HT1080 (cell line): Measurements from ENCODE around the gene BRMS1L. TPM values are rescaled to one million over a fixed set of nuclear protein-coding genes. Genes with fewer than 3 reads are reported as not detected.

Source experiments
- DNase-seq: peaks from one replicate; pipeline ENCODE4 v3.0.0-alpha.2; 2015; ENCODE audit warnings: low read depth
- total RNA-seq: library from RNA; depleted of rRNA; stranded (reverse); fragments of >200 nt; shearing (Covaris generic); gene quantifications from 2 replicates; pipeline ENCODE4 v1.2.3, GENCODE V29; 2014

Gene BRMS1L
- total RNA-seq, 1 experiment from 2014 or later = 6.6 TPM

DNA sequence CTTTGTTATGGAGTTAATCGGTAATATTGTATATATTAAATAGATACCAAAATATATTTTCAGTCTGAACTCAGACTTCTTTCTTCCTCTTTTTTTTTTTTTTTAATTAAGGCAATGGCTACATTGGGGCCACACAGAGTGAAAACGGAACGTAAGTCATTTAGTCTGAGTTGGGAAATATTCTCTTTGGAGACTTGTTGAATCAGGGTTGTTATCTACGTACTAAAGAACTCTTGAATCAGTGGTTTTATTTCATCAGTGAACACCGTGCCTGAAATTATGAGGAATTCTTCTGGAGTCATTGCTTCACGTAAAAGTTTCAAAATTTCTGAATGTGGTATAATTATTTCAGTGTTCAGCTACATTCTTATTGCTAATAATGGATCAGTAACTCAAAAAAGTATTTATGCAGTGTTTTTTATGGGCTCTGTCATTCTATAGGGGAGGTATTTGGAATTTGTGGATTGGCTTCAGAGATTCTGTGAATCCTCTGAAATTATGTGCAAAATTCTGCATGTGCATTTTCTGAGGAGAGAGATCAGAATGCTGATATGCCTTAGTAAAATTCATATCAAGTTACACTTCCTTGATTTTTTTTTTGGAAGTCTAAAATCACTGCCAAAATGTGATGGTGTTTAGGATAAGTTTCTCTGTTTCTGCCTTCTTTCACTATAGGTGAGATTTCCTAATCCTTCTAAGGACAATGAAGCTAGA lies 39.6 kb downstream of the BRMS1L start:
- DNase-seq = no peak

DNA sequence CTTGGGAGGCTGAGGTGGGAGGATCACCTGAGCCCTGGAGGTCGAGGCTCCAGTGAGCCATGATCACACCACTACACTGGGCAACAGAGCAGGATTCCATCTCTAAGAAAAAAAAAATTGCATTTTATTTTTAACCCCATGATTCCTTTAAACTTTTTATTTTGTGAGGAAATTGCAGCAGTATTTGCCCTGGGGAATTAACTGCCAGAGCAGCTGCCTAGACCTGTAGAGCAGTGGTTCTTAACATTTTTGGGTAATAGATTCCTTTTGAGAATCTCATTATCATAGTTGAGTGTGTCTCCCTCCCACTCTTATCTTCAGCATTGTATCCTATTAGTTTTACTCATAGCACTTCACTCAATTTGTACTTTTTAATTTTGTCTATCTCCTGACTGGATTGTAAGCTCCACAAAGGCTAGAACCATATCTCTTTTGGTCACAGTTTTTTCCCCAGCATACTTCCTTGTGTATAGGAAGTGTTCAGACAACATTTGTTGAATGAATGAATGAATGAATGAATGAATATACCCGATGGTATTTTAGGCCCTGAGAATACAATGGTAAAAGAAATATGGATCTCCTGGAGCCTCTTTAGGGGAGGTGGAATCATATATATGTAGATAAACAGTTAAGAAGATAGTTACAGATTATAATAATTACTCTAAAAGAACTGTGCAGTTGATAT lies 40.6 kb downstream of the BRMS1L start:
- DNase-seq = no peak

- DNase-seq = no peak
Measured at GRCh38 chr14:35867280-35867629, 41.1 kb downstream of the BRMS1L start.

GRCh38 chr14:35875296-35875695 lies 49.2 kb downstream of the BRMS1L start:
- DNase-seq = no peak

DNA sequence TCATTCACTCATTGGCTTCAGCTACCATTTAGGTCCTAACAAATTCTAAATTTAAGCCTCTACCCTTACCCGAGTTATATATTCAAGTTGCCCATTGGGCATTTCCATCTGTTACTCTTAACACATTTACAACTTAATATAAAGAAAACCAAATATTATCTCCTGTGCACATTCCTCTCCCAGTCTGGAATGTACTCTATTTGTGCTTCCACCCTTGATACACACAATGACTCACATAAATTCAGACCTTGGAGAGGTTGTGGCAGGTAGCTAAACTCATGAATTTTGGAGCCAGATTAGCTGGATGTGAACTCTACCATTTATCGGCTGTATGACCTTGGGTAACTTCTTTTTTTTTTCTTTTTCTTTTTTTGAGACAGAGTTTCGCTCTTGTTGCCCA lies 51.1 kb downstream of the BRMS1L start:
- DNase-seq = no peak

DNA sequence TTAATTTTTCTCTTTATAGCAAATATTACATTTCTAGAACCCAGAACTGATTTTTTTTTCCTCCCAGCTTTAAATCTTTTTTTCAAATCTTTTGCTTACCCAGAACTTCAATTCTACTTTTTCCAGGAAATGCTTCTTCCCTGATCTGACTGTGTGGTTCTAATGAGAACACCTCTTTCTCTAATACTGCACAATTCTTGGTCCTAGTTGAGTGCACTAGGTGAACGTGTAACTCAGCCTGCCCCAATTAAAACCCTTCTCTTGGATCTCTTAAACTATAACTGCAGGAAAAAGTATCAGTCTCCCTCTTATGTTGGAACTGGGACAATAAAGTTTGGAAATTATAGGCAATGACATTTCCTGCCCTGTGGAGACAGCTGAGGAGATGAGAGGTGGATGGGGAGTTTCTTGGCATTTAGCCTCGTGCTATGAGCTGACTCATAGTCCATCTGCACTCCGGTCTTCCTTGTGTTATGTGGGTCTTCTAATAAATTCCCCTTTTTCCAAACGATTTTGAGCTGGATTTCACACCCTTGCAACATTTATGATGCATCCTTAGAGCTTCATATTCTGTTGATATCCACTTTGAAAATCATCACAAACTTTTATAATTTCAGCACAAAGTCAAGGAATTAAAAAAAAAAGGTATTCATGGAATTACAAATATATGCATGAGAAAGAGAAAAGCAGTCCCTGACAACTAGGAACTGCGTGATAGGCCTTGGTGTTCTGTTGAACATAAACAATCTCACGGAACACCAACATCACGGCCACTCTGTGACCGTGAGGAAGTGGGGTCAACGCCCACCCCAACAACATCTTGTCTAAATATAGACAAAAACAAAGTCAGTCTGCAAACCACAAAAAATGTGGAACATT lies 52.4 kb downstream of the BRMS1L start:
- DNase-seq = peak; percentile 92

GRCh38 chr14:35879151-35879648 lies 53.1 kb downstream of the BRMS1L start:
- DNase-seq = peak; percentile 17

- DNase-seq = no peak
Measured at GRCh38 chr14:35879654-35880249, 53.6 kb downstream of the BRMS1L start.

- DNase-seq = no peak
Measured at GRCh38 chr14:35881280-35881679, 55.1 kb downstream of the BRMS1L start.

GRCh38 chr14:35883677-35884293 lies 57.6 kb downstream of the BRMS1L start:
- no peak for DNase-seq

DNA sequence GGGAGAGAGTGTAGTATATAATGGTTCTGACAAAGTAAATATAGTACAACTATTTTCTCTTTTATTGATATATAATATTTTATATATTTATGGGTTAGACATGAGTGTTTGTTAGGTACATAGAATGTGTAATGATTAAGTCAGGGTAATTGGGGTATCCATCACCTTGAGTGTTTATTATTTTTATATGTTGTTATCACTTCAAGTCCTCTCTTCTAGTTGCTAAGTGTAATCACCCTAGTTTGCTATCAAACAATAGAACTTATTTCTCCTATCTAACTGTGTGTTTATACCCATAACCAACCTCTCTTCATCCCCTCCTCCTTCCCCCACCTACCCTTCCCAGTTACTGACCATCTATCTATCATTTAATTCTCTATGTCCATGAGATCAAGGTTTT lies 64.2 kb downstream of the BRMS1L start:
- no peak for DNase-seq

DNA sequence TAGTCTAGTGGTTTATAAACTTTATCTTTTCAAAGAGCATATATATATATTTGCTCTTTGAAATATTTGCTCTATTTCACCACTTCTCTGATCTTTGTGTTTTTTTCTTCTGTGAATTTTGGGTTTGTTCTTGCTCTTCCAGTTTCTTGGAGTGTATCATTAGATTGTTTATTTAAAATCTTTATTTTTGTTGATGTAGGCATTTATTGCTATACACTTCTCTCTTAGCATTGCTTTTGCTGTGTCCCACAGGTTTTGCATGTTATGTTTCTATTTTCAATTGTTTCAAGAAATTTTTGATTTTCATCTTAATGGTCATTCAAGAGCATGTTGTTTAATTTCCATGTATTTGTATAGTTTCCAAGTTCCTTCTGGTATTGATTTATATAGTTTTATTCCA lies 69.1 kb downstream of the BRMS1L start:
- DNase-seq = no peak

DNA sequence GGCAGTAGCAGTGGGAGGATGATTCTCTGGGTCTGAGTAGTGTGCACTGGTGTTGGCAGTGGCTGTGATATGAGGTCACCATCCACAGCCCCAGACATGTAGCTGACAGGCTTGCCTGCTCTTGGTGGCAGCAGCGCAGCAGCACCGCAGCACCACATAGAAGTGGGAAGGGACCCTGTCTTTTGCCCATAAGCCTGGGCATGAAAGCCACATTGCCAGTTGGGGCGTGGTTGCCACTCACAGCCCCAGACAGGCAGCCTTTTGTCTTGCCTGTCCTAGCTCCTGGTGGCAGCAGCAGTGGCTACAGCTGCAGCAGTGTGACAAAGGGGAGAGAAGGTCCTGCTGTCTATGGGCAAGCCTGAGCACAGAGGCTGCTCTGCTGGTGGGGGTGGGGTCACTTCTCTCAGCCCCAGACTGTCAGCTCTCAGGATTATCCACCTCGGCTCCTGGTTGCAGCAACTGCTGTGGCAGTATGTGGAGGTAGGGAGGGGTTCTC lies 71.5 kb downstream of the BRMS1L start:
- DNase-seq = no peak

- no peak for DNase-seq
Measured at GRCh38 chr14:35898217-35898775, 72.2 kb downstream of the BRMS1L start.

- DNase-seq = no peak
Measured at GRCh38 chr14:35900741-35901140, 74.6 kb downstream of the BRMS1L start.

DNA sequence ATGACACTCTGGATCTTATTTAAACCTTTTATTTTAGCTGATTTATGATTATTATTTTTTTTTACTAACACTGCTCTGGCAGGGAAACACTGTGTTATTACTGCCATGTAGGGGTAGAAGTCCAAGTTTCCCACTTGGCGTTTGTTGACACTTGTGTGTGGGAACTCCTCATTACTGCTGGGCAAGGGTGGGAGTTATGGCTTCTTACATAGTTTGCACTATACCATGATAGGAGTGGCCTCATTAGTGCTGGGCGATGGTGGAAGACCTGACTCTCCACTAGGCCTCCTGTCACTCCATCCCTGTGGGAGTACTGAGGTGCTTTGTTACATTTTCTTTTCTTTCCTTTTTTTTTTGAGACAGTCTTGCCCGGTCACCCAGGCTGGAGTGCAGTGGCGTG lies 83.5 kb downstream of the BRMS1L start:
- DNase-seq = no peak

DNA sequence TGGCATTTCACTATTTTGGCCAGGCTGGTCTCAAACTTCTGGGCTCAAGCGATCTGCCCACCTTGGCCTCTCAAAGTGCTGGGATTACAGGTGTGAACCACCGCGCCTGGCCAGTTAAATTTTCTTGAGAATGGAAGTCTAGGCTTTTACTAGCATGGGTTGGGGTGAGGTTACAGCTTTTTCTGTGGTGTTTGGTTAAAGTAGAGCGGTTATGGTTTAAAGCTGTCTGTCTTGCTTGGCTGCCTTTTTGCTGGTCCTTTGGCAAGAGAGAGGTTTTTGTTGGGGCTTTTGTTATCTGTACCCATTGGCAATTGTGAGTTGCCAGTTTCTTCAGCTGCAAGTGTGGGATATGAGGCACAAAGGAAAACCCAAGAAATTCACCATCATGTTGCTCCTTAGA lies 84.1 kb downstream of the BRMS1L start:
- DNase-seq = no peak

DNA sequence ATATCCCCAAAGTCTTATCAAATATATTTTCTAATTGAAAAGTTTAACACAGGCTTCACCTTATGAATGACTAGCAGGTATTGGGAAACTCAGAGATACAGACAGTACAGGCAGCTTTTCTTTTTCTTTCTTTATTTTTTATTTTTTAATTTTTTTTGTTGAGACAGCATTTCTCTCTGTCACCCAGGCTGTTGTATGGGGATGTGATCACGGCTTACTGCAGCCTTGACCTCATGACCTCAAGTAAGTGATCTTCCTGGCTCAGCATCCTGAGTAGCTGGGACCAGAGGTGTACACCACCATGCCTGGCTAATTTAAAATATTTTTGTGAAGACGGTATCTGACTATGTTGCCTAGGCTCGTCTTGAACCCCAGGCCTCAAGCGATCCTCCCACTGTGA lies 85.0 kb downstream of the BRMS1L start:
- DNase-seq = no peak

DNA sequence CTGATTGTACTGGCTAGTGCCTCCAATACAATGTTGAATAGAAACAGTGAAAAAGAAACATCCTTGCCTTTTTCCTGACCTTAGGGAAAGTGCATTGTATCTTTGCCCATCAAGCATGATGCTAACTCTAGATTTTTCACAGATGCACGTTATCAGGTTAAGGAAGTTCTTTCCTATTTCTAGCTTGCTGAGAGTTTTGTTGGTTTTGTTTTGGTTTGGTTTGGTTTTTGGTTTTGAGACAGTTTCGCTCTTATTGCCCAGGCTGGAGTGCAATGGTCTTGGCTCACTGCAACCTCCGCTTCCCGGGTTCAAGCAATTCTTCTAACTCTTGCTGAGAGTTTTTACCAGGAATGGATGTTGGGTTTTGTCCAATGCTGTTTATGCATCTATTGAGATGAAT lies 89.0 kb downstream of the BRMS1L start:
- DNase-seq = no peak

DNA sequence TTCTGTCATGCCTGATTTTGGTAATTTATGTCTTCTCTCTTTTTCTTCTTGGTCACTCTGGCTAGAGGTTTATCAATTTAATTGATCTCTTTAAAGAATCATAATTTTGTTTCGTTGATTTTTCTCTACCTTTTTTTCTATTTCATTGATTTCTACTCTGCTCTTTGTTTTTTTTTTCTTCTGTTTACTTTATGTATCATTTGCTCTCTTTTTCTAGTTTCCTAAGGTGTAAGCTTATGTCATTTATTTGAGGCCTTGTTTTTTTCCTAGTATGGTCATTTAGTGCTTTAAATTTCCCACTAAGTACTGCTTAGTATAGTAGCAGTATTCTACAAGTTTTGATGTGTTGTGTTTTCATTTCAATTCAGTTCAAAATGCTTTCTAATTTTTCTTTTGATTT lies 89.6 kb downstream of the BRMS1L start:
- DNase-seq = no peak
